HEK293 (cell line): Measurements from ENCODE around the gene SHISA5.

ENCODE experiments used
- IKZF3 ChIP-seq: fragments of 450-650 bp; IDR thresholded peaks from 2 replicates; pipeline ENCODE4 v1.5.0; 2018; ENCODE audit warnings: missing biosample characterization, mild to moderate bottlenecking, missing genetic modification characterization, moderate library complexity
- ZNF239 ChIP-seq: fragments of 450-650 bp; formaldehyde crosslinking; IDR thresholded peaks from 2 replicates; pipeline ENCODE4 v1.5.1; 2016; ENCODE audit warnings: missing biosample characterization, missing genetic modification characterization
- ZNF266 ChIP-seq: fragments of 450-650 bp; formaldehyde crosslinking; IDR thresholded peaks from 2 replicates; pipeline ENCODE4 v1.5.1; 2016; ENCODE audit warnings: missing biosample characterization, missing genetic modification characterization, low read depth
- ZNF302 ChIP-seq: fragments of 450-650 bp; formaldehyde crosslinking; IDR thresholded peaks from 2 replicates; pipeline ENCODE4 v1.5.1; 2016; ENCODE audit warnings: missing biosample characterization, missing genetic modification characterization, low read depth
- TF ChIP-seq, protein P1 (sequence below): fragments of 450-650 bp; formaldehyde crosslinking; IDR thresholded peaks from 2 replicates; pipeline ENCODE4 v1.5.1; 2016; ENCODE audit warnings: missing biosample characterization, missing genetic modification characterization
- TF ChIP-seq, protein P2 (sequence below): fragments of 450-650 bp; formaldehyde crosslinking; IDR thresholded peaks from 2 replicates; pipeline ENCODE4 v1.5.1; 2016; ENCODE audit warnings: missing biosample characterization, missing genetic modification characterization, low read depth
- TF ChIP-seq, protein P3 (sequence below): fragments of 450-650 bp; formaldehyde crosslinking; IDR thresholded peaks from 2 replicates; pipeline ENCODE4 v1.5.1; 2017; ENCODE audit warnings: missing biosample characterization, missing genetic modification characterization
- TF ChIP-seq, protein P4 (sequence below): fragments of 450-650 bp; formaldehyde crosslinking; IDR thresholded peaks from 2 replicates; pipeline ENCODE4 v1.5.1; 2016; ENCODE audit warnings: missing biosample characterization, missing genetic modification characterization

DNA sequence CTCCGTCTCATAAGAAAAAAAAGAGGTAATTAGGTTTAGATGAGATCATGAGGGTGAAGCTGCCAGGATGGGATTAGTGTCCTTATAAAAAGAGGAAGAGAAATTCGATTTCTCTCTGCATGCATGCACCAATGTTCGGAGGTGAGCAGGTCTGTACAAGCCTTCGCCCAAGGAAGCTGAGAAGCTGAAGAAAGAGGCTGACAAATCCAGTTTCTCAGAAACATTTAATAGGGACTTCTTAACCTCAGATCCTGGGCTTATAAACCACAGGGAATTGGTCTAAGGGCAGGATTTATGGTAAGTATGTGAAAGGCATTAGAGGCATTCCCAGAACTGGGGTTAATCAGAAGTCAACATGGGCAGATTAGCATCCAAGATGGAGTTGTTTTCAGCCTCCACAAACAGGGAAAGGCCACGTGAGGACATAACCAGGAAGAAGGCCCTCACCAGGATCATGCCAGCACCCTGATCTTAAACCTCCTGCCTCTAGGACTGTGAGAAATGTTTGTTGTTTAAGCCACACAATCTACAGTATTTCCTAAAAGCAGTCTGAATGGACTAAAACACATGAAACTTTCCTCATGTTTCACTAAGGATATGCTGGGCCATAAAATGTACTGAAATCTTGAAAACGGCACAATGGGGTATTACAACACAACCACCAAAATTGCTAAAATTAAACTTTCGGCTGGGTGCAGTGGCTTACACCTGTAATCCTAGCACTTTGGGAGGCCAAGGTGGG is 11.3 kb downstream of the SHISA5 start:
- TF ChIP-seq, protein P1, sequence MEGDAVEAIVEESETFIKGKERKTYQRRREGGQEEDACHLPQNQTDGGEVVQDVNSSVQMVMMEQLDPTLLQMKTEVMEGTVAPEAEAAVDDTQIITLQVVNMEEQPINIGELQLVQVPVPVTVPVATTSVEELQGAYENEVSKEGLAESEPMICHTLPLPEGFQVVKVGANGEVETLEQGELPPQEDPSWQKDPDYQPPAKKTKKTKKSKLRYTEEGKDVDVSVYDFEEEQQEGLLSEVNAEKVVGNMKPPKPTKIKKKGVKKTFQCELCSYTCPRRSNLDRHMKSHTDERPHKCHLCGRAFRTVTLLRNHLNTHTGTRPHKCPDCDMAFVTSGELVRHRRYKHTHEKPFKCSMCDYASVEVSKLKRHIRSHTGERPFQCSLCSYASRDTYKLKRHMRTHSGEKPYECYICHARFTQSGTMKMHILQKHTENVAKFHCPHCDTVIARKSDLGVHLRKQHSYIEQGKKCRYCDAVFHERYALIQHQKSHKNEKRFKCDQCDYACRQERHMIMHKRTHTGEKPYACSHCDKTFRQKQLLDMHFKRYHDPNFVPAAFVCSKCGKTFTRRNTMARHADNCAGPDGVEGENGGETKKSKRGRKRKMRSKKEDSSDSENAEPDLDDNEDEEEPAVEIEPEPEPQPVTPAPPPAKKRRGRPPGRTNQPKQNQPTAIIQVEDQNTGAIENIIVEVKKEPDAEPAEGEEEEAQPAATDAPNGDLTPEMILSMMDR (tag by site-specific recombination): no peak
- TF ChIP-seq, protein P2, sequence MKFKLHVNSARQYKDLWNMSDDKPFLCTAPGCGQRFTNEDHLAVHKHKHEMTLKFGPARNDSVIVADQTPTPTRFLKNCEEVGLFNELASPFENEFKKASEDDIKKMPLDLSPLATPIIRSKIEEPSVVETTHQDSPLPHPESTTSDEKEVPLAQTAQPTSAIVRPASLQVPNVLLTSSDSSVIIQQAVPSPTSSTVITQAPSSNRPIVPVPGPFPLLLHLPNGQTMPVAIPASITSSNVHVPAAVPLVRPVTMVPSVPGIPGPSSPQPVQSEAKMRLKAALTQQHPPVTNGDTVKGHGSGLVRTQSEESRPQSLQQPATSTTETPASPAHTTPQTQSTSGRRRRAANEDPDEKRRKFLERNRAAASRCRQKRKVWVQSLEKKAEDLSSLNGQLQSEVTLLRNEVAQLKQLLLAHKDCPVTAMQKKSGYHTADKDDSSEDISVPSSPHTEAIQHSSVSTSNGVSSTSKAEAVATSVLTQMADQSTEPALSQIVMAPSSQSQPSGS (tag by site-specific recombination): no peak
- TF ChIP-seq ZNF266 (tag by site-specific recombination) (no peak), ZNF239 (tag by site-specific recombination) (no peak), IKZF3 (tag by site-specific recombination) (no peak), ZNF302 (tag by site-specific recombination) (no peak)
- TF ChIP-seq, protein P3, sequence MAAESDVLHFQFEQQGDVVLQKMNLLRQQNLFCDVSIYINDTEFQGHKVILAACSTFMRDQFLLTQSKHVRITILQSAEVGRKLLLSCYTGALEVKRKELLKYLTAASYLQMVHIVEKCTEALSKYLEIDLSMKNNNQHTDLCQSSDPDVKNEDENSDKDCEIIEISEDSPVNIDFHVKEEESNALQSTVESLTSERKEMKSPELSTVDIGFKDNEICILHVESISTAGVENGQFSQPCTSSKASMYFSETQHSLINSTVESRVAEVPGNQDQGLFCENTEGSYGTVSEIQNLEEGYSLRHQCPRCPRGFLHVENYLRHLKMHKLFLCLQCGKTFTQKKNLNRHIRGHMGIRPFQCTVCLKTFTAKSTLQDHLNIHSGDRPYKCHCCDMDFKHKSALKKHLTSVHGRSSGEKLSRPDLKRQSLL (tag by site-specific recombination): no peak
- TF ChIP-seq, protein P4, sequence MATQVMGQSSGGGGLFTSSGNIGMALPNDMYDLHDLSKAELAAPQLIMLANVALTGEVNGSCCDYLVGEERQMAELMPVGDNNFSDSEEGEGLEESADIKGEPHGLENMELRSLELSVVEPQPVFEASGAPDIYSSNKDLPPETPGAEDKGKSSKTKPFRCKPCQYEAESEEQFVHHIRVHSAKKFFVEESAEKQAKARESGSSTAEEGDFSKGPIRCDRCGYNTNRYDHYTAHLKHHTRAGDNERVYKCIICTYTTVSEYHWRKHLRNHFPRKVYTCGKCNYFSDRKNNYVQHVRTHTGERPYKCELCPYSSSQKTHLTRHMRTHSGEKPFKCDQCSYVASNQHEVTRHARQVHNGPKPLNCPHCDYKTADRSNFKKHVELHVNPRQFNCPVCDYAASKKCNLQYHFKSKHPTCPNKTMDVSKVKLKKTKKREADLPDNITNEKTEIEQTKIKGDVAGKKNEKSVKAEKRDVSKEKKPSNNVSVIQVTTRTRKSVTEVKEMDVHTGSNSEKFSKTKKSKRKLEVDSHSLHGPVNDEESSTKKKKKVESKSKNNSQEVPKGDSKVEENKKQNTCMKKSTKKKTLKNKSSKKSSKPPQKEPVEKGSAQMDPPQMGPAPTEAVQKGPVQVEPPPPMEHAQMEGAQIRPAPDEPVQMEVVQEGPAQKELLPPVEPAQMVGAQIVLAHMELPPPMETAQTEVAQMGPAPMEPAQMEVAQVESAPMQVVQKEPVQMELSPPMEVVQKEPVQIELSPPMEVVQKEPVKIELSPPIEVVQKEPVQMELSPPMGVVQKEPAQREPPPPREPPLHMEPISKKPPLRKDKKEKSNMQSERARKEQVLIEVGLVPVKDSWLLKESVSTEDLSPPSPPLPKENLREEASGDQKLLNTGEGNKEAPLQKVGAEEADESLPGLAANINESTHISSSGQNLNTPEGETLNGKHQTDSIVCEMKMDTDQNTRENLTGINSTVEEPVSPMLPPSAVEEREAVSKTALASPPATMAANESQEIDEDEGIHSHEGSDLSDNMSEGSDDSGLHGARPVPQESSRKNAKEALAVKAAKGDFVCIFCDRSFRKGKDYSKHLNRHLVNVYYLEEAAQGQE (tag by site-specific recombination): no peak
